H1 (cell line): ENCODE measurements around the gene PPP1R14C.

ENCODE experiments used
- EP300 ChIP-seq, 2 experiments: IDR thresholded peaks; 1 replicate in 1 of 2; 2 replicates in 1 of 2; pipeline ENCODE4 v1.6.1; 2011 to 2012; ENCODE audit warnings: low read depth in 2 of 2, low read length in 2 of 2, mild to moderate bottlenecking in 2 of 2, borderline replicate concordance in 1 of 2, inconsistent platforms in 1 of 2, moderate library complexity in 1 of 2
- MAFK ChIP-seq: IDR thresholded peaks from 2 replicates; pipeline ENCODE4 v1.6.1; 2012; ENCODE audit warnings: low read depth, mild to moderate bottlenecking, improper control_type of control experiment, low read length
- NRF1 ChIP-seq: IDR thresholded peaks from 2 replicates; pipeline ENCODE4 v1.6.1; 2011; ENCODE audit warnings: mild to moderate bottlenecking, low read depth, low read length, improper control_type of control experiment
- POLR2A ChIP-seq, 2 experiments: IDR thresholded peaks; 1 replicate in 1 of 2; 2 replicates in 1 of 2; pipeline ENCODE4 v1.6.1; 2011; ENCODE audit warnings: low read depth in 2 of 2, low read length in 2 of 2, mild to moderate bottlenecking in 2 of 2; ENCODE audit errors: control extremely low read depth in 1 of 2
- SP1 ChIP-seq: IDR thresholded peaks from 2 replicates; pipeline ENCODE4 v1.6.1; 2011; ENCODE audit warnings: low read depth, low read length
- SUZ12 ChIP-seq: fragments of 200-600 bp; sonication (generic); IDR thresholded peaks from 2 replicates; pipeline ENCODE4 v1.6.1; 2012; ENCODE audit warnings: mild to moderate bottlenecking, inconsistent platforms, low read length, moderate library complexity, mixed read lengths
- TAF1 ChIP-seq: IDR thresholded peaks from 2 replicates; pipeline ENCODE4 v1.6.1; 2011; ENCODE audit warnings: mild to moderate bottlenecking, low read depth, low read length
- TBP ChIP-seq: IDR thresholded peaks from 2 replicates; pipeline ENCODE4 v1.6.1; 2011; ENCODE audit warnings: low read depth, low read length, improper control_type of control experiment
- TEAD4 ChIP-seq: IDR thresholded peaks from 2 replicates; pipeline ENCODE4 v1.6.1; 2012; ENCODE audit warnings: low read depth, low read length, inconsistent platforms, mixed read lengths
- ZNF274 ChIP-seq: IDR thresholded peaks from 2 replicates; pipeline ENCODE4 v1.7.0; 2012; ENCODE audit warnings: low read length, borderline replicate concordance; ENCODE audit errors: extremely low read depth
- TF ChIP-seq, protein P1 (sequence below): IDR thresholded peaks from 2 replicates; pipeline ENCODE4 v1.6.1; 2011; ENCODE audit warnings: low read depth, mild to moderate bottlenecking, low read length; ENCODE audit not compliant: insufficient read depth
- TF ChIP-seq, protein P2 (sequence below), 3 experiments: IDR thresholded peaks; 1 replicate in 2 of 3; 2 replicates in 1 of 3; pipeline versions ENCODE4 v1.5.1 to v1.6.1; 2011; ENCODE audit warnings: low read length in 3 of 3, mild to moderate bottlenecking in 3 of 3, inconsistent platforms in 2 of 3, low read depth in 1 of 3, moderate library complexity in 1 of 3; ENCODE audit not compliant: insufficient read depth in 1 of 3; ENCODE audit errors: control extremely low read depth in 1 of 3

DNA sequence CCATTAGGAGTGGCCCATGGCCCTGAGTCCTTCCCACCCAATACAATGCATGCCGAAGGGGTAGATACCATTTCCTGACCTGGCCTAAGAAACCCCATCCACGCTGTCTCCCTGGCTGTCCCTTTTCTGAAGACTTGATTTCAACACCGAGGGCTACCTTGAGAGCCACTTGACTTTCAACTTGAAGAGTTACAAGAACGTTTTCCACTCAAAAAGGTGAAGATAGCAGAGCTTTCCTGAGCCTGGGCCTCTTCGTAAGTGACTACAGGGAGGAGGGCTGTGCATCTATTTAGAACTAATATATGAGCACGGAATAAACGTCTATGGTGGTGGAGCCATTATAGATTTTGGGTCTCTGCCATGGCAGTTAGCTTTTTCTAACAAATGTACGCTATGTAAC is 14.4 kb upstream of the PPP1R14C start:
- TF ChIP-seq, protein P1, sequence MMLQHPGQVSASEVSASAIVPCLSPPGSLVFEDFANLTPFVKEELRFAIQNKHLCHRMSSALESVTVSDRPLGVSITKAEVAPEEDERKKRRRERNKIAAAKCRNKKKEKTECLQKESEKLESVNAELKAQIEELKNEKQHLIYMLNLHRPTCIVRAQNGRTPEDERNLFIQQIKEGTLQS, result no peak
- TF ChIP-seq SP1, result no peak
- no peak for TF ChIP-seq TEAD4
- TF ChIP-seq TAF1, result no peak
- no peak for TF ChIP-seq NRF1
- no peak for TF ChIP-seq ZNF274
- TF ChIP-seq, protein P2, sequence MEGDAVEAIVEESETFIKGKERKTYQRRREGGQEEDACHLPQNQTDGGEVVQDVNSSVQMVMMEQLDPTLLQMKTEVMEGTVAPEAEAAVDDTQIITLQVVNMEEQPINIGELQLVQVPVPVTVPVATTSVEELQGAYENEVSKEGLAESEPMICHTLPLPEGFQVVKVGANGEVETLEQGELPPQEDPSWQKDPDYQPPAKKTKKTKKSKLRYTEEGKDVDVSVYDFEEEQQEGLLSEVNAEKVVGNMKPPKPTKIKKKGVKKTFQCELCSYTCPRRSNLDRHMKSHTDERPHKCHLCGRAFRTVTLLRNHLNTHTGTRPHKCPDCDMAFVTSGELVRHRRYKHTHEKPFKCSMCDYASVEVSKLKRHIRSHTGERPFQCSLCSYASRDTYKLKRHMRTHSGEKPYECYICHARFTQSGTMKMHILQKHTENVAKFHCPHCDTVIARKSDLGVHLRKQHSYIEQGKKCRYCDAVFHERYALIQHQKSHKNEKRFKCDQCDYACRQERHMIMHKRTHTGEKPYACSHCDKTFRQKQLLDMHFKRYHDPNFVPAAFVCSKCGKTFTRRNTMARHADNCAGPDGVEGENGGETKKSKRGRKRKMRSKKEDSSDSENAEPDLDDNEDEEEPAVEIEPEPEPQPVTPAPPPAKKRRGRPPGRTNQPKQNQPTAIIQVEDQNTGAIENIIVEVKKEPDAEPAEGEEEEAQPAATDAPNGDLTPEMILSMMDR (IDR thresholded peaks at IDR 0.05; ENCODE audit: control extremely low read depth in 1 of 3, insufficient read depth in 1 of 3, low read depth in 1 of 3, low read length in 3 of 3), result no peak
- no peak for TF ChIP-seq TBP
- TF ChIP-seq SUZ12, result no peak
- TF ChIP-seq POLR2A (IDR thresholded peaks at IDR 0.05; ENCODE audit: control extremely low read depth in 1 of 2, low read depth in 2 of 2, low read length in 2 of 2), result no peak
- TF ChIP-seq MAFK, result no peak
- TF ChIP-seq EP300 (IDR thresholded peaks at IDR 0.05; ENCODE audit: borderline replicate concordance in 1 of 2, low read depth in 2 of 2, low read length in 2 of 2), result no peak
